Measurements from ENCODE around the gene COA1.
"Not testable (repeated sequence)": the region's sequence is repeated elsewhere in the genome, so short reads cannot be mapped to it uniquely, and the experiment has no call there.

Gene COA1

GRCh38 chr7:43727003-43727402 is 2.3 kb downstream of the COA1 start:
- no peak for DNase-seq (ENCODE audit: low read depth)

- no peak for DNase-seq (ENCODE audit: low read depth)
These were observed 2.9 kb downstream of the COA1 start for GRCh38 chr7:43726466-43726865.

GRCh38 chr7:43725251-43725650 is 4.1 kb downstream of the COA1 start:
- no peak for DNase-seq (ENCODE audit: low read depth)

GRCh38 chr7:43723007-43723341 is 6.3 kb downstream of the COA1 start:
- DNase-seq (ENCODE audit: low read depth) = no peak

GRCh38 chr7:43721193-43721806 is 8.0 kb downstream of the COA1 start:
- no peak for DNase-seq (ENCODE audit: low read depth)

- DNase-seq (ENCODE audit: low read depth) = no peak
These were observed 12.7 kb downstream of the COA1 start for GRCh38 chr7:43716598-43716997.

GRCh38 chr7:43715966-43716365 is 13.4 kb downstream of the COA1 start:
- not testable (repeated sequence) for DNase-seq (ENCODE audit: low read depth)

GRCh38 chr7:43711503-43711902 is 17.8 kb downstream of the COA1 start:
- no peak for DNase-seq (ENCODE audit: low read depth)

- DNase-seq (ENCODE audit: low read depth) = not testable (repeated sequence)
These were observed 21.3 kb downstream of the COA1 start for GRCh38 chr7:43708055-43708454.

GRCh38 chr7:43703573-43703972 is 25.8 kb downstream of the COA1 start:
- no peak for DNase-seq (ENCODE audit: low read depth)

GRCh38 chr7:43702974-43703373 is 26.3 kb downstream of the COA1 start:
- DNase-seq (ENCODE audit: low read depth) = no peak

GRCh38 chr7:43701929-43702328 is 27.4 kb downstream of the COA1 start:
- DNase-seq (ENCODE audit: low read depth) = no peak

GRCh38 chr7:43701500-43701854 is 27.8 kb downstream of the COA1 start:
- DNase-seq (ENCODE audit: low read depth) = no peak

- no peak for DNase-seq (ENCODE audit: low read depth)
These were observed 28.4 kb downstream of the COA1 start for GRCh38 chr7:43700646-43701499.

- no peak for DNase-seq (ENCODE audit: low read depth)
These were observed 29.2 kb downstream of the COA1 start for GRCh38 chr7:43700059-43700501.

GRCh38 chr7:43698460-43699255 is 30.7 kb downstream of the COA1 start:
- no peak for DNase-seq (ENCODE audit: low read depth)

- DNase-seq (ENCODE audit: low read depth) = no peak
These were observed 31.6 kb downstream of the COA1 start for GRCh38 chr7:43697690-43698089.

GRCh38 chr7:43695365-43695764 is 34.0 kb downstream of the COA1 start:
- no peak for DNase-seq (ENCODE audit: low read depth)

- DNase-seq (ENCODE audit: low read depth) = no peak
These were observed 34.9 kb downstream of the COA1 start for GRCh38 chr7:43694399-43694748.

GRCh38 chr7:43693687-43694398 is 35.5 kb downstream of the COA1 start:
- no peak for DNase-seq (ENCODE audit: low read depth)

- DNase-seq (ENCODE audit: low read depth) = no peak
These were observed 36.5 kb downstream of the COA1 start for GRCh38 chr7:43692582-43693373.

- DNase-seq (ENCODE audit: low read depth) = no peak
These were observed 37.7 kb downstream of the COA1 start for GRCh38 chr7:43691611-43692010.

Measured in stimulated activated CD8-positive, alpha-beta memory T cell treated with anti-CD3 and anti-CD28 coated beads, Interleukin-15, amount 100 ng/mL, for 1 hour (primary cell).